GM18861 (cell line): ENCODE results near the gene PCBP3.

Experiments
- ATAC-seq: cut with Tn5 transposase; IDR thresholded peaks from one replicate; pipeline ENCODE4 v1.9.1; 2021; ENCODE audit not compliant: unreplicated experiment

Gene PCBP3

DNA sequence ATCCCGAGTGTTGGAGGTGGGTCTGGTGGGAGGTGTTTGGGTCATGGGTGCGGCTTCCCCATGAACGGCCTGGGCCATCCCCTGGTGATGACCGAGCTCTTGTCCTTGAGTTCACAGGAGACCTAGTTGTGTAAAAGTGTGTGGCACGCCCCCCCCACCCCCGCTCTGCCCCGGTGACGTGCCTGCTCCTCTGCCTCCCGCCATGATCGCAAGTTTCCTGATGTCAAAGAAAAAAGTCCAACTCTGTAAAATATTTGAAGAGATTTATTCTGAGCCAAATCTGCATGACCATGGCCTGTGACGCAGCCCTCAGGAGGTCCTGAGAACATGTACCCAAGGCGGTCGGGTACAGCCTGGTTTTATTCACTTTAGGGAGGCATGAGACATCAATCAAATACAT, 212.9 kb downstream of the PCBP3 start:
- no peak for ATAC-seq

DNA sequence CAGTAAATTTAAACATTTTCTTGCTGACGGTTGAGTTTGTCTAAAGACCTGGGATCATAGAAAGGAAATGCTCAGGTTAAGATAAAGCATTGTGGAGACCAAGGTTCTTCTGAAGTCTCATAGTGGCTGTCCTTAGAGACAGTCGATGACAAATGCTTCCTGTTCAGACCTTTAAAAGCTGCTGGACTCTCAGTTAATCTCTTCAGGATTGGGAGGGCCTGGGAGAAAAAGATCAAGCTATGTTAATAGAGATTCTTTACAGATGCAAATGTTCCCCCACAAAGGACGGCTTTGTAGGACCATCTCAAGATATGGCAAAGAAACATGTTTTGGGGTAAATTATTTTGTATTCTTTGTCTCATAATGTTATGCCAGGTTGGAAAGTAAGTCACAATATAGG, 213.4 kb downstream of the PCBP3 start:
- ATAC-seq = no peak

DNA sequence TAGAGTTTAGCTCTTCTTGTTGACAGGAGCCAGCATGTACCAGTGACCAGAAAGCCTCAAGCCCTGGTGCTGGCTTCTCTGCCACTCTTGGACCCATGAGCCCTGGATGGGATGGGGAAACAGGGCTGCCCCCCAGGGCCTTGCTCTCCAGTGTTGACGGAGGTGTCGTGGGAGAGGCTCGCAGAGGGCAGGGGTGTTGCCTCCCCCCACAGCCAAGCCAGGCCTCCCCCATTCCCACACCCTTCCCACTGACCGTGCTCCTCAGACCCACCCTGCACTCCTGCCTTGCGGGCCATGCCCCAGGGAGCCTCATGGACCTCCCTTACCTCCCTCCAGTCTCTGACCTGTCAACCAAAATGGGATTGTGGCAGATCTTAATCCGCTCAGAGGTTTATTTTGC, 214.2 kb downstream of the PCBP3 start:
- ATAC-seq = no peak

DNA sequence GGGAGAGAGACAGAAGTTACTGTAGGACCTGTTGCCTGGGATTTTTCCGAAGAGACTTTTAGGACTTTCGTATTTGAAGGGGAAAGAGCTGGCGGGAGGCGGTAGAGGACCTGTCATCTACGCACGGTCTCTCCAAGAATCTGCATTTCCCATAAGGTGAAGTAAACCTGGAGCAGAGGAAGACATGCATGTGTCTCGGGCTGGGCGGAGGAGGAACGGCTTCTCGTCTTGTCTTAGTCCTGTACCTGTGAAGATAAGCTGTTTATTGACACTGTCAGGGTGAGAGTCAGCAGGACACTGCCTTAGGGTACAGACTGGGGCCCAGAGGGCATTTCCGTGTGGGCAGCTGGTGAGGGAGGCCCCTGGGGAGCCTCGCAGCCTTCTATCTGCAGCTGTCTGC, 214.7 kb downstream of the PCBP3 start:
- no peak for ATAC-seq

DNA sequence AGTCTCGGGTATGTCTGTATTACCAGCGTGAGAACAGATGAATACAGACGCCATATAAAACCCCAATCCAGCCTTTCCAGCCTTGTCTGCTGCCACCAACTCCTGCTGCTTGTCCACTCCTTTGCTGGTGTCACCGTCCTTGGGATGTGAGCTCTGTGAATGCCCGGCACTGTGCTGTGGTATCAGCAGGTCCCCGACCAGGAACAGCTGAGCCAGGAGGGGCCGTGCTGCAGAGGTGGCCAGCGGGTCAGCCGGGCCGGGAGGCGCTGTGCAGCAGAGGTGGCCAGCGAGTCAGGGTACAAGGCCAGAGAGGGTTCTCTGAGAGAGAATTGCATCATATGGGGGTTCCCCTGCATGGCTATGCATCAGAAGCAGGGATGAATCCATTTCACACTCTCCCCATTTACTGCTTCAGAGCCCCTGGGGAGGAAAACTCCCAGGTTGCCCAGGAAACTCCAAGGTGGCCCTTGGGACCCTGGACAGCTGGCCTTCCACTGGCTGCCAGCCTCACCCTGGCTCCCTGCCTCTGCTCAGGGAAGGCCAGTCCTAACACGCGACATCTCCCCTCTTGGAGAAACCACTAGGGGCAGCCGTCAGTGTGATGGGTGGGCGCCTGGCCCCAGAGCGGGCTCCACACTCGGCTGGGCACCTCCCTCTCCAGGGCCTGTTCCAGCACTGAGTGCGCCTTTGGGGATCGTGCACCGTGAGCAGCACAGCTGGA, 215.7 kb downstream of the PCBP3 start:
- no peak for ATAC-seq

DNA sequence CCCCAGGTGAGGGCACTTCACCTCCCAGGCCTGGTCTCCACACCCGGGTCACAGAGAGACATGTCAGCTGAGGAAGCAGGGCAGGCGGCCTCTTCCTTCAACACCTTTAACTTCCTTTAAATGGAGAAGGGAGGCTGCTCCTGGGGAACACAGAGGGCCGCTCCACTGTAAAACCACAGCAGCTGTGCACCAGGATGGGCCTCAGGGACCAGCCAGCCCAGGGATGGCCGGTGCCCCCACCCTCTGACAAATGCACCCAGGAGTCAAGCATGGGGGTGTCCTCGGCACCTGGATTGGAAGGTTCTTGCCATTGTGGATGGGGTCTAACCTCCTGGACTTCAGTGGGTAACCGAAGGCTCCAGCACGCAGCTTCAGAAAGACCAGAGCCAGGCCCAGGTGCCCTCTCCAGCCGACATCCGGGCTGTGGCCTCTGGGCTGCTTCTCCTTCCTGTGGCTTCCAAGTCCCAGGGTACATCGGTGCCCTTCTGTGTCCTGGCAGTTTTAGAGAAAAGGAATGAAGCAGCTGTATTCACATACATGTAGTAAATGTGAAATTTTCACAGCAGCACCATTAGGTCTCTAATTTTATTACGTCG, 216.3 kb downstream of the PCBP3 start:
- ATAC-seq = no peak

DNA sequence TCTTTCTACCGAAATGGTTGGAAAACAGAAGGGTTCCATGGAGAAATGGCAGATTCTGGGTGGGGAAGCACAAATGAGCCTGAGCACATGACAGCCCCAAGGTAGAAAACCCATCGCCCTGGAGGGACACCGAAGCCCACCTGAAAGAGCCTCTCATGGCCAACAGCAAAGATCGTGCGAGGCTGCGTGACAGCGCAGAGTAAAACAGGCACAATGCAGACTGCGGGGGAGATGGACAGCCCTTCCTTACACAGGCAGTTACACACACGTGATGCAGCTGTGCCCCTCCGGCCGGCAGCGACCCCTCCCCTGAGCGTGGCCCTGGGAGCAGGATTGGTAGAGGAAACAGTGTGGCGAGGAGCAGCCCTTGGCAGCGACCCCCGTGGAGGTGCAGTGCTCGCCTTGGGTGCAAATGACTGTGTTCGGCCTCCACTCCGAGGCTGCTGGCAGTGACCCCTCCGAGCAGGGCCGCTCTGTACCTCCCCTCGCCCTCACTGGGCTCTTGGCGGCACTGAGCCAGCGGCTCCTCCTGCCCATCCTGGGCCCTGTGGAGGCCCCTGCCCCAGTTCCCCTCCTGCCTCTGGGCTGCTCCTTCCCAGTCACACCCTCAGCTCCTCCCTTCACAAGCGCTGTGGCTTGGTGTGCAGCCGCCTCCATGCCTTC, 217.1 kb downstream of the PCBP3 start:
- ATAC-seq = no peak

DNA sequence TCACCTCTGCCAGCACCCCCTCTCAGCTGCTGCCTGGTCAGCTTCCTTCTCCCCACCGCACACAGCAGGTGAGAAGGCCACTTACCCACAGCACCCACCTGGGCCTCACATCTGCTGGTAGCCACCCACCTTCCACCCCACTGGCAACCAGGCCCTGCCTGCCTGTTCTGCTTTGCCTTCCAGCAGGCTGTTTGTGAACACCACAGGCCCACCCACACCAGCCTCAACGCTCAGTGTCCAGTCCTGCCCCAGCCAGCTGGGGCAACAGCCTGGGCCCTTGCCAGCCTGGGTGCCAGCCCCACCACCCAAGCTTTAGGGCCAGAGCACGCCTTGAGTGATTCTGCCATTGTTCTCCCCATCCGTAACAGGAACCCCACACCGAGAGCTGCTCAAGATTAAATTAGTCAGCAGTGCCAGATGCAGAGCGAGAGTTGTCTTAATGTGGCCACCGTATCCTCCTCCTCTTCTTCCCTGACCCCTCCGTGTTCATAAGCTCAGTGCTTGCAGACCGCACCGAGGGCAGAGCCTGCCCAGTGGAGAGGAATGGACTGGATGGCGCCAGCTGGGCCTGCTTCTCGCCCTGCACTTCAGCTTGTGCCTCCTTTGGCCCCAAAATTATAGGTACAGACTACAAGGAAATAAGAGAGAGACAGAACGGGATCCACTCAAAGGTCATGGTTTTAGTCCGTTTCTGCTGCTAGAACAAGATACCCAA, 217.8 kb downstream of the PCBP3 start:
- ATAC-seq = no peak

DNA sequence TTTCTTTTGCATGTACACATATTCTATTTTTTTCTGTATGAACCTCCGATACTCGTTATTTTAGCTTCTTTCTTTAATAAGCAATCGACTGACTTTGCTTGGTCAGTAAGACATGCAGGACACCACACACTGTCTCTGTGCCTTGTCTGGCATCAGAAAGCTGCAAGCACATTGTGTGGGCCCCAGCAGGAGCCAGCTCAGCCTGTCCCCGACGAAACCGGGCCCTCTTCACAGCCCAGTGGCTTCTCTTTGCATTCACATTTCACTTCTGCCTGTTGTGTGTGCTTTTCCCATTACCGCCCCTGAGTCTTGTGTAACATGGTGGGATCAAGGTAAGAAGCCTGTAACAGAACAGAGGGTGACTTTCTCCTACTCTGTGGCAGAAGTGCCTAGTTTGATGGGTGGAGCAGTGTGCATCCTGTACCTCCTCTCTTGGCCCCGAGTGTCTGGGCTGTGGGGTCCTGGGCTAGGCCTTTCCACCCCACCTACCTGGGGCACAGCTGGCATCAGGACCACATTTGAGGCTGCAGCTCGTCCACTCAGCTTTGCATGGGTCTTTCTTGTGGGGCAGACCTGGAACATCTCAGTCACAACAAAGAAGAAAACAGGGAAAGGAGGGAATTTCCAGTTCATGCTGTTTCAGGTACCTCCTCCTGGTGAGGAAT, 219.2 kb downstream of the PCBP3 start:
- no peak for ATAC-seq

DNA sequence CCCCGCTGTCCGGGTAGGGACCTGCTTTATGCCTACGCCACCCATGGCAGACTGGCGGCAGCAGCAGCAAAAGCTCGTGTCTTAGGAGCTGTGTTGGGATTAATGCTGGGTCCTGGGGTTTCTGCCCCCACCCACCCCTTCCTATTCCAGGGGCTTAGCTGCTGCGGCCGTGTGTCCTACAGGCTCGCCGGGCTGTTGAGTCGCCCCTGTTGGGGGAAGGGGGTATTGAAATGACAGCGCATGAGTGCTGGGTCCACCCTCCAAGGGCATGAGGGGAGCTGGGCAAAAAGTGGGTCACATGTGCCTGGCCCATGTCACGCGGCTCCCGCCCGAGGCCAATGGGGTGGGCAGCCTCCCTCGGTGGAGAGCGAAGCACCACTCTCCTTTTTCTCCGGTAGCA, 219.7 kb downstream of the PCBP3 start:
- ATAC-seq = no peak

DNA sequence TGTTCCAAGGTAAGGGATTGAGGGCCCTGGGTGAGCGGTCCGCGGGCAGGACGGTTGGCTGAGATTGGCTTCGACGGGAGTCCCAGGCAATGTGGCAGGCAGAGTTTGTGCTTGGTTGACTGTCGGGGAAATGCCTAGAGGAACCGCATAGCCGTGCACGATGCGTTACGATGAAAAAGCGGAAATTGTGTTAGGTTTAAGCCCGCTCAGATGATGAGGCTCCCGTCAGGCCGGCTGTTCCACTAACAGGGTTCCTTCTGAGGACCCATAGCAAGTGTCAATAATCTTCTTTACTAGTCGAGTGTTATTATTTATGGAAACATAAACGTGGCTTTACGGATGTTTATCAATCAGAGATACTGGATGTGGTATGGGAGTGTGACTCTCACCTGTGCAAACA, 220.2 kb downstream of the PCBP3 start:
- no peak for ATAC-seq

DNA sequence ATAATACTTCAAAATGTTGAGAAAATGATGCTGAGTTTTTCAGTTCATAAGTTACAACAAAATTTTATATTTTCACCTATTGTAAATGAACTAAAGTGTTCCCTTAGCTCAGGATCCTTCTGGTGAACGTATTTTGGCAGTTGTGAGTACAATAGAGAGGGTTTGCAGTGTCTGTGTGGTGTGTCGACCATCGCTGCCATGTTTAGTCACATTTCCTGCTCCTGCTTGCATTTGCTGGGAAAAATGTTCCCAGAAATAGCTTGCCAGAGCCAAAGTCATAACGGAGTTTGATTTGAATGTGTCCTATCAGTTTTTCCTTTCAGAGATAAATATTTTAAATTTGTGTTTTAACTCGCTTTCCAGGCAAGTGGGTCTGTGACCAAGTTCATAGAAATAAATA, 220.9 kb downstream of the PCBP3 start:
- no peak for ATAC-seq

DNA sequence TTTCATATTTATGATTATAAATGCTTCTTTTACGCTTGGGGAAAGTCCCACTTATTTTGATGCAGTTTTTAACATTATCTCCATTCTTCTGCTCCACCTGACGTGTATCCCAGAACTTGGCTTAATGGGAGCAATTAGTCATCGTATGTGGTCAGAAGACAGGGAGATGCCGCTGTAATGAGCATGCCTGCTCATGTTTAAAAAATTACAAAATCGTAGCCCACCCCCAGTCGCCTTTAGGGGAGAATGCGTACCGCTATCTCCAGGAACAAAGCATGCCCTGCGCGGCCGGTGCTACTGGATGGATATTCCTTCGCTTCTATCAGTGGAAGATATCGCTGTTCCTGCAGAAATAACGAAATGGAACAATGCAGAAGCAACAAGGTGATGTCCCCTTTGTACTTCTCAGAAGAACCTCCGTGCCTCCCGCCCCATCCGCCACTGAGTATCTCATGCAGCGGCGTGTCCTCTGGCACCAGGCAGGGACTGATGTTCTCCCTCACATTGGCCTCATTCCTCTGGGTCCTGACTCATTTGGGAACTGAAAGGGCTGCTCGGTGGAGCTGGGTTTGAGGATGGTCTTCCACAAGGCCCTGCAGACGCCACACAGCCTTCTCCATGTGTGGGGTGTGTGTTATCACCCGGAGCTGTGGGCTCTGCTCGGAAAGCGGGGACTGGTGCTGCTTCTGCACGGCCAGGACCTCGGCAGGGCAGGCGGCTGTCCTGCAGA, 221.7 kb downstream of the PCBP3 start:
- ATAC-seq = no peak

DNA sequence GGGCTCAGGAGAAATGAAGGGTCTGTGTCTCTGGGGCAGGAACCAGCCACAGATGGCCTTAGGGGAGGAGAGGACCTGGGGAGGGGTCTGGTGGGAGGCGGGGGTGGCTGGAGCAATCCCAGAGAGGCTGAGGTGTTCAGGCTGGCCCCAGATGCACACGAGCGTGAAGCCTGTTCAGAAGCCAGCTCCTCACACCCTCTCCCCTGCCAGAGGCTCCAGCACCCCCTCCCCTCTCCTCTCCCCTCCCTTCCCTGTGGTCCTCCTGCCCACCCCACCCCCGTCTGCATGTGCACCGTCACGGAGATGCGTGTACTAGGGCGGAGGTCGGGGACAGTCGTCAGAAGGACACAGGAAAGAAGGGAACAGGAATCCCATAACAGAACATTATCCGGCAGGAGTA, 223.0 kb downstream of the PCBP3 start:
- no peak for ATAC-seq

DNA sequence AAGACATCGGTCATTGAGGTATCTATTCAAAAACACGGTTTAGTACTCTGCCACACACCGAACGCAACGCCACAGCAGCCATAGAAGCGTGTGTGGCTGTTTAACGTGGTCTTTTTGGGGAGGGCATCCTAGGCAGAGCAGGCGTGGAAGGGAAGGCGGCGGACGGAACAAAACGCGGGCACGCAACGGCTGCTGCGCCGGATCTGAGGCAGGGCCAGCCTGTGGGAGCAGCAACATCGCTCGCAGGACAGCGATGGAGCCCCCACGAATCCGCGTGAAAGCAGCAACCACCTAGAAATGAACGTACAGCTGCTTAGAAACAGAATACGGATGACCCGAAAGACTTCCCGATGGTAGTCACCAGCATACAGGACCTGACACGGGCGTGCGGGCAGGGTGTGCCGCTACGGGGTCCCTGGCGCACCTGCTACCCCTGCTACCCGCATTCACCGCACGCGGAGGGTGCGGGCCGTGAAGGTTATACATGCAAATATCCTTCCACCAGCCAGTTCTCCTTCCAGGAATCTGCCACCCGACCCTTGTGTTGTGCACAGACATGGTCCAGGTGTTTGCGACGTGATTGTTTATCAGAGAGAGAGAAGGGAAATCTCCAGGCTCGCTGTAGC, 223.6 kb downstream of the PCBP3 start:
- ATAC-seq = no peak

DNA sequence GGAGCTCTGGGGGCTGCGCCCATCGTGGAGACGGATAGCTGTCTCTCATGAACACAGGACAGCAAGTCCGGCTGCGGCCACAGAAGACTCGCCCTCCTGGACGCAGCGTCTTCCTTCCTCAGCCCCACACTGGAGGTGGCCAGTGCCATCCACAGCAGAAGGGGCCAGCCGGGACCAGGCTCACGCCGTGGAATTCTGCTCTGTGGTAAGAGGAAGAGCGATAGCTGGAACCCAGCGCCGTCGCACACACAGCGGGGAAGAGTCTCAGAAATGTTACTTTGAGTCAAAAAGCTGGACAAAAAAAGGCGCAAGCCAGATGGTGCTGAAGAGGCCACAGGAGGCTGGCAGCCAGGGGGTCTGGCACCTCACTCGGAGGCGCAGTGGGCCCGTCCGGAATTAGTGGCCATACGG, 224.2 kb downstream of the PCBP3 start:
- ATAC-seq = no peak

DNA sequence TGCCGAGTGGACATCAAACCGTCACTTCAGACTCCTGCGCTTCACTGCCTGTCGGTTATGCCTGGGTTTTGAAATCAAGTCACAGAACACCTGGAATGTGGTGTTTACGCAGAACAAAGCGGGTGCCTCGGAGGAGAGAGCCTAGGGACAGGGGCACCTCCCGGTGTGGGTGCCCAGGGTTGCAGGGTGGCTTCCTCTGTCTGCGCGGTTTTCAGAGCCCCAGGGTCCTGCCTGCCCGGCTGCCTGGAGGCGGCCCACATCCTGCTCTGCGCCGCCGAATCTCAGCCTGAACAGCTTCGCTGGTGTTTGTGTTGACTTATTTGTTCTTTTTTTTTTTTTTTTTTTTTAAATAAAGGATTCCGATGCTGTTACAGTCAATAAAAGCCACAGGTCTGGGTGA, 224.6 kb downstream of the PCBP3 start:
- no peak for ATAC-seq

DNA sequence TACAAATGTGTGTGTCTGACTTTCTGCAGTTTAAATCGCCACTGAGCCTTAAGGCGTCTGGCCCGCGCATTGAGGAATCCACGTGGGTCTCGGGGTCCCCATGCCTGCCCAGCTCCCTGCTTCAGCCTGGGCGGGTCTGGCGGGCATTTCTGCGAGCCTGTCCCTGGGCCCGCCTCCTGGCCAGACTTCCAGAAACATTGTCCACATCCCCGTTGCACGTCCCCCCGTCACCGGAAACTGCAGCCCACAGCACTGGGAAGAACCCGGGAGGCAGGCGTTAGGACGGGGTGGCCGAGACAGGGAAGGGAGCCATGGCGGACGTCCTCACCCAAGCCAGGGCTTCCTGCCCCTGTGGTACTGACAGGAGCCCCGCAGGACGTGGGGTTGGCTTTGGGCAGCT, 225.0 kb downstream of the PCBP3 start:
- no peak for ATAC-seq

DNA sequence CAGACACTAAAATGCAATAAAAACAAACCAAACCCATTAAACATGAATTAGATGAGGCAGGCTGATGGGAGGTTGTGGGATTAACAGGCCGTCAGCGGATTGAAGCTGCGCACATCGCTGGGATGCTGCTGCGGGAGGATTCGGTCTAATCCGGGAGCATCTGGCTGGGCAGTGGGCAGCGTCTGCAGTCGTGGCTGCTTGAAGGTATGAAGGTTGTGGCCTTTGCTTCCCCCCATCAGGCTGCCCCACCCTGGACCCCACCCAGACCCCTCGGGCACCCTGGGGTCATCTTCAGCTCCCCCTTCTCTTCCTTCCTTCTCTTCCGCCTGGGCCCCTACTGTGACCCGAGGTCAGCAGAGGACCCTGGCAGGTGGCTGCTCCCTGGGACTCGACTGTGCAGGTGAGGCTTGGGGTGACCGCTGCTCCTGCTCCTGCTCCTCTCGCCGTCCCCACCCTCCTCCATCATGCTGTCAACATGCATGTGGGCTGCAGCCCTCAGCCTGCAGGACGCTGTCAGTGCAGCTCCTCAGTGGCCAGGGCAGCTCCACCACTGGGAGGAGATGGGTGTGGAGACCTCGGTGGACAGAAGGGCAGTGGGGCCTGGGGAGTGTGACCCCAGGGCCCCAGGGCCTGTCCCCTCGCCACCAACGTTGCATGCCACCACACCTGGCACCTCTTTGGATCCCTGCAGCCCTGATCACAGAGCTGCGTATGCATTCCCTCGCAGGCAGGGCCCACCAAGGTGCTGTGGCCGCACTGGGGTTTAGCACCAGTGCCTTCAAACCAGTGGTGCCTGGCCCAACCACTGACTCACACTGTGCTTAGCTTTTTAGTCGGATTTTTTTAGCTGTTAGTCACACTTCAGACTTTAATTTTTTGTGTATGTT, 225.8 kb downstream of the PCBP3 start:
- no peak for ATAC-seq
